ENCODE results near the gene FBXL17. TPM values are rescaled to one million over a fixed set of nuclear protein-coding genes. Genes with fewer than 3 reads are reported as not detected.
"Not testable (repeated sequence)": the region's sequence is repeated elsewhere in the genome, so short reads cannot be mapped to it uniquely, and the experiment has no call there.

The FBXL17 gene
- total RNA-seq, 1 experiment from 2014 or later: 18.2 TPM

GRCh38 chr5:108276187-108277050 is 105.5 kb downstream of the FBXL17 start:
- POLR2A ChIA-PET: no interaction called here
- Mint-ChIP-seq H3K9me3 (ENCODE audit: unreplicated experiment) (peaks cover 4% of the 10 kb centered on the region), H3K27me3 (ENCODE audit: insufficient read depth, unreplicated experiment) (no peaks in the 10 kb centered on the region), H3K36me3 (ENCODE audit: insufficient read depth, unreplicated experiment) (no peaks in the 10 kb centered on the region), H3K4me1 (ENCODE audit: insufficient read depth, unreplicated experiment) (no peaks in the 10 kb centered on the region), H3K4me3 (ENCODE audit: unreplicated experiment) (no peak overlapping the region), H3K27ac (ENCODE audit: low read depth, unreplicated experiment) (no peak overlapping the region)
- TF ChIP-seq CTCF (IDR thresholded peaks at IDR 0.05; ENCODE audit: unreplicated experiment): no peak
- no peak for DNase-seq (ENCODE audit: unreplicated experiment)
- CTCF ChIA-PET: interaction anchor here (1.3 kb wide), 1 partner anchor 17 kb away, joined by 3 read pairs; no protein-coding TSS in a partner anchor
- intact Hi-C loops (cut with micrococcal nuclease): no loop called here
- BruUV-seq (replicated peaks): no TSS peak

DNA sequence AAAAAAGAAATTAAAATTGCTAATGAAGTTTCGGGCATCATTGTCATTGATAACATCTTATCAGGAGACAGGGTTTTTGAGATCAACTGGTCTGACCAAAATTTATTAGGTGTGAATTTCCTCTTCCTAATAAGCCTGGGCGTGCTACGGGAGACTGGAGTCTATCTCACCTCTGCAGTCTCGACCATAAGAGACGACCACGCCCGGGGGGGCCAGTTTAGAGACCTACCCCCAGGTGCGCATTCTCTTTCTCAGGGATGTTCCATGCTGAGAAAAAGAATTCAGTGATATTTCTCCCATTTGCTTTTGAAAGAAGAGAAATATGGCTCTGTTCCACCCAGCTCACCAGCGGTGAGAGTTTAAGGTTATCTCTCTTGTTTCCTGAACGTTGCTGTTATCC is 107.8 kb downstream of the FBXL17 start:
- H3K9me3 Mint-ChIP-seq (ENCODE audit: unreplicated experiment); H3K4me3 Mint-ChIP-seq (ENCODE audit: unreplicated experiment); DNase-seq (ENCODE audit: unreplicated experiment); BruUV-seq (replicated peaks); H3K36me3 Mint-ChIP-seq (ENCODE audit: insufficient read depth, unreplicated experiment); H3K27ac Mint-ChIP-seq (ENCODE audit: low read depth, unreplicated experiment); intact Hi-C loops (cut with micrococcal nuclease); POLR2A ChIA-PET; H3K27me3 Mint-ChIP-seq (ENCODE audit: insufficient read depth, unreplicated experiment); H3K4me1 Mint-ChIP-seq (ENCODE audit: insufficient read depth, unreplicated experiment): not testable (repeated sequence)
- CTCF ChIA-PET: interaction anchor here (1.1 kb wide), 1 partner anchor 14 kb away, joined by 3 read pairs; no protein-coding TSS in a partner anchor

DNA sequence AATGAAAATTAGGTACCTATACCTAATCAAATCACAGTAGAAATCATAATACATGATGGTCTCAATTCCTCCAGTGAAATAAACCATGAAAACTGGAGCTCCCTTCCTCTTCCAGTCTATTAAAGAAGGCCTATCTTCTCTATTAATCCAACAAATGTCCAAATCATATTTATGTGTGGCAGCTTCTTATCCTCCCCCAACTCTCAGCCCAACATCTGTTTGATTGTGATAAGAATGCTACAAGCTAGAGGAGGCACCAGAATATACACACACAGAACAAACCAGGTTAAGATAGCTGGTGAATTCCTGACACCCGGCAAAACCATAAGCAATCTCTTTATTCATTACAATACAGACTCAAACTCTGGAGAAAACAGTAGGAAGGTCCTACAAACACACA is 110.8 kb downstream of the FBXL17 start:
- ChIA-PET CTCF (interaction anchor here (0.6 to 3.5 kb wide), 2 partner anchors 11 to 34 kb away, joined by 4 to 22 read pairs; no protein-coding TSS in a partner anchor), POLR2A (interaction anchor here (1.2 kb wide), 2 partner anchors 9 to 11 kb away, joined by 3 read pairs; no protein-coding TSS in a partner anchor)
- Mint-ChIP-seq H3K9me3 (ENCODE audit: unreplicated experiment) (no peaks in the 10 kb centered on the region), H3K27ac (ENCODE audit: low read depth, unreplicated experiment) (no peak overlapping the region), H3K4me1 (ENCODE audit: insufficient read depth, unreplicated experiment) (no peaks in the 10 kb centered on the region), H3K4me3 (ENCODE audit: unreplicated experiment) (no peak overlapping the region), H3K36me3 (ENCODE audit: insufficient read depth, unreplicated experiment) (no peaks in the 10 kb centered on the region), H3K27me3 (ENCODE audit: insufficient read depth, unreplicated experiment) (no peaks in the 10 kb centered on the region)
- no peak for DNase-seq (ENCODE audit: unreplicated experiment)
- no TSS peak for BruUV-seq (replicated peaks)
- no peak for TF ChIP-seq CTCF (IDR thresholded peaks at IDR 0.05; ENCODE audit: unreplicated experiment)
- intact Hi-C loops (cut with micrococcal nuclease): no loop called here

GRCh38 chr5:108266242-108266641 is 115.7 kb downstream of the FBXL17 start:
- H3K27ac Mint-ChIP-seq (ENCODE audit: low read depth, unreplicated experiment): no peak overlapping the region
- no TSS peak for BruUV-seq (replicated peaks)
- no peak overlapping the region for H3K4me3 Mint-ChIP-seq (ENCODE audit: unreplicated experiment)
- CTCF ChIA-PET: interaction anchor here (0.7 kb wide), 1 partner anchor 170 kb away, joined by 3 read pairs; no protein-coding TSS in a partner anchor
- no peaks in the 10 kb centered on the region for H3K4me1 Mint-ChIP-seq (ENCODE audit: insufficient read depth, unreplicated experiment)
- no peaks in the 10 kb centered on the region for H3K36me3 Mint-ChIP-seq (ENCODE audit: insufficient read depth, unreplicated experiment)
- peak; percentile 69 for DNase-seq (ENCODE audit: unreplicated experiment)
- no peaks in the 10 kb centered on the region for H3K27me3 Mint-ChIP-seq (ENCODE audit: insufficient read depth, unreplicated experiment)
- H3K9me3 Mint-ChIP-seq (ENCODE audit: unreplicated experiment): no peaks in the 10 kb centered on the region
- no peak for TF ChIP-seq CTCF (IDR thresholded peaks at IDR 0.05; ENCODE audit: unreplicated experiment)
- POLR2A ChIA-PET: no interaction called here
- intact Hi-C loops (cut with micrococcal nuclease): no loop called here
